ENCODE data around the gene CFLAR. TPM values are rescaled to one million over a fixed set of nuclear protein-coding genes. Genes with fewer than 3 reads are reported as not detected.

Gene CFLAR
- total RNA-seq, 1 experiment from 2014 or later = 7.6 TPM

DNA sequence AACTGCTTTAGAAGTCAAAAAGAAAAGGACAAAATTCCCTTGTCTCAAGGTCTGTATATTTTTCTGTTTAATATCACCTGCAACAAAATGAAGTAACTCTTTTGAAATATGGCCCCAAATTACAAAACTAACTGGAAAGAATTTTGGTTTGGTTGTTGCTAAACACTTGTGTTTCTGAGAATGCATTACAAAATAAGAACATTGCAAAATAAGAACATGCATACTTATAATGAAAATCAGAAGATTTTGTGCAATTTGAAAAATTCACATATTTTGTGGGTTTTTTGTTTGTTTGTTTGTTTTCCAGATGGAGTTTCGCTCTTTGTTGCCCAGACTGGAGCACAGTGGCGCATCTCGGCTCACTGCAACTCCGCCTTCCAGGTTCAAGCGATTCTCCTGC lies 22.4 kb upstream of the CFLAR start:
- H3K36me3 Mint-ChIP-seq (ENCODE audit: insufficient read depth in 1 of 3, low read depth in 3 of 3) = peaks cover 0 to 3% (median 2%) of the 10 kb centered on the region in 3 experiments; a peak in 1 of 7 replicates
- Histone ChIP-seq H2AK5ac (ENCODE audit: insufficient read length, low read length) (no peak overlapping the region), H3K79me1 (ENCODE audit: insufficient read depth, low read depth, low read length, poor library complexity, severe bottlenecking) (no peaks in the 10 kb centered on the region), H4K8ac (replicated peaks; ENCODE audit: insufficient read length, low read depth, low read length) (no peak overlapping the region), H4K20me1 (ENCODE audit: control insufficient read depth, insufficient read depth, insufficient read length) (no peaks in the 10 kb centered on the region), H3K4me1 (ENCODE audit: insufficient read depth, low read length) (no peaks in the 10 kb centered on the region), H3K27me3 (ENCODE audit: insufficient read depth, low read length) (no peaks in the 10 kb centered on the region), H4K5ac (ENCODE audit: insufficient read length, low read depth, low read length) (no peak overlapping the region), H2BK12ac (ENCODE audit: insufficient read length, low read depth, low read length) (no peak overlapping the region), H2BK120ac (ENCODE audit: low read depth, low read length, poor library complexity, severe bottlenecking) (no peak overlapping the region), H4K91ac (ENCODE audit: insufficient read length, low read depth, low read length) (no peak overlapping the region), H3K23me2 (ENCODE audit: insufficient read length, low read depth, low read length, poor library complexity, severe bottlenecking) (no peaks in the 10 kb centered on the region), H3K79me2 (ENCODE audit: insufficient read depth, low read length) (no peaks in the 10 kb centered on the region), H3K14ac (ENCODE audit: insufficient read depth, low read length) (no peak overlapping the region), H3K9ac (ENCODE audit: extremely low read depth, insufficient read length, low read length) (no peak overlapping the region), H3K4me2 (ENCODE audit: insufficient read depth, insufficient read length, low read length) (no peak overlapping the region), H2BK15ac (ENCODE audit: low read depth, low read length) (no peak overlapping the region), H3K23ac (ENCODE audit: insufficient read length, low read depth, low read length) (no peak overlapping the region), H3K56ac (ENCODE audit: insufficient read length, low read depth, low read length) (no peak overlapping the region), H2AFZ (ENCODE audit: low read length) (no peak overlapping the region), H3K9me3 (ENCODE audit: control insufficient read depth, low read depth, low read length) (no peaks in the 10 kb centered on the region), H3K18ac (ENCODE audit: insufficient read length, low read depth, low read length) (no peak overlapping the region), H2BK20ac (ENCODE audit: low read depth, low read length, poor library complexity, severe bottlenecking) (no peak overlapping the region), H3K4ac (ENCODE audit: low read depth, low read length) (no peak overlapping the region), H3K27ac (ENCODE audit: insufficient read length, low read depth, low read length) (no peak overlapping the region), H3T11ph (ENCODE audit: low read length) (no peak overlapping the region), H2BK5ac (ENCODE audit: insufficient read length, low read length) (no peak overlapping the region)
- no CpG with 5 or more reads among the region's 5 CpGs for WGBS (ENCODE audit: extremely low coverage, insufficient read length, low lambda C conversion rate)
- no peaks in the 10 kb centered on the region for H3K27me3 Mint-ChIP-seq (ENCODE audit: low read depth)
- TF ChIP-seq, protein P1, sequence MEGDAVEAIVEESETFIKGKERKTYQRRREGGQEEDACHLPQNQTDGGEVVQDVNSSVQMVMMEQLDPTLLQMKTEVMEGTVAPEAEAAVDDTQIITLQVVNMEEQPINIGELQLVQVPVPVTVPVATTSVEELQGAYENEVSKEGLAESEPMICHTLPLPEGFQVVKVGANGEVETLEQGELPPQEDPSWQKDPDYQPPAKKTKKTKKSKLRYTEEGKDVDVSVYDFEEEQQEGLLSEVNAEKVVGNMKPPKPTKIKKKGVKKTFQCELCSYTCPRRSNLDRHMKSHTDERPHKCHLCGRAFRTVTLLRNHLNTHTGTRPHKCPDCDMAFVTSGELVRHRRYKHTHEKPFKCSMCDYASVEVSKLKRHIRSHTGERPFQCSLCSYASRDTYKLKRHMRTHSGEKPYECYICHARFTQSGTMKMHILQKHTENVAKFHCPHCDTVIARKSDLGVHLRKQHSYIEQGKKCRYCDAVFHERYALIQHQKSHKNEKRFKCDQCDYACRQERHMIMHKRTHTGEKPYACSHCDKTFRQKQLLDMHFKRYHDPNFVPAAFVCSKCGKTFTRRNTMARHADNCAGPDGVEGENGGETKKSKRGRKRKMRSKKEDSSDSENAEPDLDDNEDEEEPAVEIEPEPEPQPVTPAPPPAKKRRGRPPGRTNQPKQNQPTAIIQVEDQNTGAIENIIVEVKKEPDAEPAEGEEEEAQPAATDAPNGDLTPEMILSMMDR (conservative IDR thresholded peaks at IDR 0.05) = no peak
- no peaks in the 10 kb centered on the region for H3K4me1 Mint-ChIP-seq
- H3K27ac Mint-ChIP-seq = no peak overlapping the region
- H3K4me3 Mint-ChIP-seq = no peak overlapping the region
- H3K9me3 Mint-ChIP-seq = peaks cover 0 to 3% of the 10 kb centered on the region in 2 experiments; a peak in 1 of 5 replicates
- no peak for DNase-seq

Data from H9 (cell line).